CD4-positive, alpha-beta T cell treated with Interleukin-17A for 4 hours (primary cell): ENCODE measurements around the gene ATP6V1C2.

Experiments
- DNase-seq: peaks from one replicate; pipeline ENCODE4 v3.0.0-alpha.2; 2020; ENCODE audit warnings: mixed read lengths

ATP6V1C2 gene

DNA sequence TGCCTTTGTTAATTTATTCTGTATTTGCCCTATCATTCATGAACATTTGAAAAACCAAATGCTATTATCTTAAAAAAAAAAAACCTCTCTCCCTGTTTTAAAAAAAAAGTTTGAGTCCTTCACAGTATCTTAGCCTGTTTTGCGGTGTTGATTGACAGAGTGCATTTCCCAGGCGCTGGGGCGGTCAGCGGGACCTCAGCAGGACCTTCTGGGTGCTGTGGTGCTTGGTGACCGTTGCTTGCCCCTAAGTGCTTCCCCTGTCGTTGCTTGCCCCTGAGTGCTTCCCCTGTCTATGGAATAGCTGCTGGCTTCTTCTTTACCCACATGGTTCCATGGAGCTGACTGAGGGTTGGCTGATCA lies 12.1 kb downstream of the ATP6V1C2 start:
- DNase-seq, result no peak

DNA sequence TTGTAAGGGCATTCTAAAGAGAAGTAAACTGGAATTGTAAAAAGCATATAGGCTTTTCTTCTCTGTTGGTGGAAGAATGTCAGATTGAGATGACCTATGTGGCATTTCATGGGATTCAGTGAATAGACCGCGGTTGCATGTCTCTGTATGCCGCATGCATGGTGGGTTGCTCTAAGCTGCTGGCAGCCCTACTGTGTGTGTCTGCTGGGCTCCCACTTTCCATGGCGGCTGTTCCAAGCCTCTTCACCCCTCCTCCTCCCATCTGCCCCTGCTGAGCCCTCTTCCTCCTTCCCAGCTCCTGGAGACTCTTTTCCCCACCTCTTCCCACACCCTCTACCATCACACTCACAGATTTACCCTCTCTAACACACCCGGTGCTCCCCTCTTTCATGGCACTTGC lies 12.6 kb downstream of the ATP6V1C2 start:
- no peak for DNase-seq

DNA sequence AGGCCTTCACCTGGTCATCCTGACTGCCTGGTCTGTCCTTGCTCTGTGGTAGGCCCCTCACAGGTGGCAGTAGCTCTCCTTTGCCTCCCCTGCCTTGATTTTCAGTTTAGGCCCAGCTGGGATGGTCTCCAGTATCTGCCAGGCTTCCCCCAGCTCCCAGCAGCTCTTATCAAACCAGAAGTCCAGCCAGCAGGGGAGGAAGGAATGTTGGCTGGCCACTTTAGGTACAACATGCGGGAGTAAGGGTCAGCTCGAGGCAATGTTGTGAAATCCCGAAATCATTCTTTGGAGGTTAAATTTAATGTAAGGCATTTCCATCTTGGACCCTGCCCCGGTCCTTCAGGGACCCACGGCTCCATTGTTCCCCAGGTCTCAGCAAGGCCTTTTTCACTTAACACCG lies 16.8 kb downstream of the ATP6V1C2 start:
- no peak for DNase-seq

DNA sequence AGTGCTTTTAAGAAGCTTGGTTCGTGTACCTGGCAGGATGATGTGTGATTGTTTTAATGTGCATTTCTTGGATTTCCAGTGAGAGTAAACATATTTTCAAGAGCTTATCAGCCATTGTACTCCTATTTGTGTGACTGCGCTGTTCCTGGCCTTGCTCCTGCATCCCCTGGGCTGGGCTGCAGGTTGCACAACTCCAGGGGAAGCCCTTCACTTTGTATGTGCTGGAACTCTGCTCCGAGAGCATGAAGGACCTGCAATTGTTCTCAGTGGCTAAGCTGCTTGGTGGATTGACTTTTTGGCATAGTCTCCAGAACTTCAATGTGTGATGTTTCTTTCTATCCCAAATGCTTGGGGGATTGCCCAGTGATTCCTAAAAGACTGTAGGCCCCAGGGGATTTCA lies 18.8 kb downstream of the ATP6V1C2 start:
- no peak for DNase-seq

DNA sequence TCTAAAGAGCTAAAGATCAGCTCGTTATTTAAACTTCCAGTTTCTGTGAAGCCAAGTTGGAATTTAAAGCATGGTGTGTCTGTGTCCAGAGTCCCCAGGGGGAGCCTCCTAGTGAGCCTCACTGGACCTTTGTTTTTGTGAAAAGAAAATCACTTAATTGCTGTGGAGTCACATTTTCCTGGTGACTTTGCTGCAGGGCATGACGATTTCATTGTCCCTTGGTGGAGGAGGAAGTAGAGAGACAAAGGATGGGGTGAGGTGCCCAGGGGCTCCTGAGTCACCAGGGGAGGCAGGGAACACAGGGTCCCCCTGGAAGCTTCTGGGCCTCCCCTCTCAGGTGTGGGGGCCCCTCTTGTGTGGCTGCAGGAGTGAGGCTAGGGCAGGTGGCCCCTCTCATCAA lies 19.7 kb downstream of the ATP6V1C2 start:
- no peak for DNase-seq

DNA sequence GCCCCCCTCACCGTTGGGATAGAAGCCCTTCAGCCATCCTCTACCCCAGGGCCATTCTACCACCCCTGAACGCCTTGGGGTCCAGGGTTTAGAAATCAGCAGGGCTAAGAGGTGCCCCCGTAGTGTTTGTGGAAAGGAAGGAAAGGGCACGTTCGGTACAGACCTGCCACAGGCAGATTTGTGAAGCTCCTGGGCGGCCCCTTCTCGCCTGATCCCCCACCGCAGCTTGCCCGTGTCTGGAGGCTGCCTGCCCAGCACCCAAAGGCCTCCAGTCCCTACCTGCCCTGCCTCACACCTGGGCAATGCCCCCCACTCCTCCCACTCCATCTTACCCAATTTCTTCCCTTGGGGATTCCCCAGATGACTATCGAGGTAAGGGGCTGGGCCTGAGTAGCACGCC lies 21.2 kb downstream of the ATP6V1C2 start:
- DNase-seq, result no peak

DNA sequence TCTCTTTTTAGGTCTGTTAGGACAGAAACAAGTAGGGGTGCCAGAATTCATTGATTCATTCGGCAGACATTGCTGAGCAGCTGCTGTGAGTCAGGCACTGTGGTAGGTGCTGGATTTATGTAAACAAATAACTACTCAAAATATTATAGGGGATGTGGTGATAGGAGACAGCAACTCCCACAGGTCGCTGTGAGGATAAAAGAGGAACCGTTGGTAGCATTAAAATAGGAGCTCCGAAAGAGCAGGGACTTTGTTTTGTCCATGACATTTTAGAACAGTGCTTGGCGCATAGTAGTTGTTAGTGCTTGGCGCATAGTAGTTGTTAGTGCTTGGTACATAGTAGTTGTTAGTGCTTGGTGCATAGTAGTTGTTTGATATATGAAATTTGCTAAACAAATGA lies 29.2 kb downstream of the ATP6V1C2 start:
- no peak for DNase-seq

DNA sequence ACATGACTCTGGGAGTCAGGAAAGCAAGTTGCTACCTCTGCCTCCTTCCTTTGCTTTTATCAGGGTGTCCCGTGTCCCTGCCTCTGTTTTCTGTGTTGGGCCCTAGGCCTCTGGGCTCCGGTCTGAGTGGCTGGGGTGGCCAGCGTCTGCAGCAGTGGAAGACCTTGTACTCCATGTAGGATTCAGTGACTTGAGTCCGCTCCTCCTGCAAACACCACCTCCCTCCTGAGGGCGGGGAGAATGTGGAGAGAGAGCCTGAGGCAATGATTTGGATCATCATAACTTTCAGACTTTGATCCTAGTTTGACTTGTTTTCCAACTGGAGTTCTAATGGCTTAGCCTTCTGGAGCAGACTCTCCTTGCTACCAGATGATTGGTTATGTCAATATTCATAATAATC lies 30.8 kb downstream of the ATP6V1C2 start:
- no peak for DNase-seq

DNA sequence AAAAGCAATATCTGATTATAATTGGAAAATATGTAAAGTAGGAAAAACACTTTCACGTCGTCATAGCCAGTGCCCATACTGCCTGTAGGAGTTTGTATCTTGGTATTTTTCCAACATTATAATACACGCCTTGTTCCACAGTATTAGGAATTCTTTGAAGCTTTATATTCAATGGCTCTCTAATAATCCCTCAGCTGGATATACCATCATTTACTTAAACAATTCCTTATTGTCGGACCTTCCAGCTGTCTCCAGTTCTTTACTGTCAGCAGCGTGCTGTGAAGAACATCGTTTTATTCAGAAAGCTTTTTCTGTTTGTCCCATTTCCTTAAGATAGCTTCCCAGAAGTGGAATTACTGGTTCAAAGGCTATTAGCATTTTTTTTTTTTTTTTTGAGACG lies 31.7 kb downstream of the ATP6V1C2 start:
- DNase-seq, result no peak

DNA sequence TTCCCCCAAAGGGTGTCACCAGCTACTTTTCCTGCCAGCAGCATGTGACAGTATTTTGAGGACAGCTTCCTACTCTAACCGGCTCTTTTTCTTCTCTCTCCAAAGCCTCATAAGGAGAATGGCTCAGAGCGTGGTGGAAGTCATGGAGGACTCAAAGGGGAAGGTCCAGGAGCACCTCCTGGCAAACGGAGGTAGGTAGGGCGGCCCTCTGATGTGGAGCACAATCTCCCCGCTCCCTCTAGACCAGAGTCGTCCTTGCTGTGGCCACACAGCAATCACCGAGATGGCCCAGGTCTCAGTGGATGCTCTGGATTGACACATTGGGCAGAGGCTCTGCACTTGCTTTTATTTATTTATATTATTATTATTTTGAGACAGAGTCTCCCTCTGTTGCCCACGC lies 32.4 kb downstream of the ATP6V1C2 start:
- DNase-seq, result no peak

DNA sequence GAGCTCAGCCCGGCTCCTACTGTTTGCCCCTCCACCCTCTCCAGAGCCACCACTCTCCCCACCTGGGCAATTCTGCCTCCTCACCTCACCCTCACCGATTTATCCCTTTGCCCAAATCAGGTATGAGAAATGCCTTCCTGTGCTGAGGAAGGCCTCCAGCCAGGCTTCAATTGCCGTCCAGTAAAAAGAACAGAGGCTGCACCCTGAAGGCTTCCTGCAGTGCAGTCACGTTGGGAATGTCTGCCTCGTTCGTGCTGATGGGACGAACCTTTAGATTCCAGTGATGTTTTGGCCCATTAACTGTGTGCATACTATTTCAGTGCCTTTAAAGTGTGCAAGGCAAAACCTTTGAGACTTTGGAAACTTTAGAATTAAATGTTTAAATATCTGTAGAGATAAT lies 34.2 kb downstream of the ATP6V1C2 start:
- DNase-seq, result no peak

DNA sequence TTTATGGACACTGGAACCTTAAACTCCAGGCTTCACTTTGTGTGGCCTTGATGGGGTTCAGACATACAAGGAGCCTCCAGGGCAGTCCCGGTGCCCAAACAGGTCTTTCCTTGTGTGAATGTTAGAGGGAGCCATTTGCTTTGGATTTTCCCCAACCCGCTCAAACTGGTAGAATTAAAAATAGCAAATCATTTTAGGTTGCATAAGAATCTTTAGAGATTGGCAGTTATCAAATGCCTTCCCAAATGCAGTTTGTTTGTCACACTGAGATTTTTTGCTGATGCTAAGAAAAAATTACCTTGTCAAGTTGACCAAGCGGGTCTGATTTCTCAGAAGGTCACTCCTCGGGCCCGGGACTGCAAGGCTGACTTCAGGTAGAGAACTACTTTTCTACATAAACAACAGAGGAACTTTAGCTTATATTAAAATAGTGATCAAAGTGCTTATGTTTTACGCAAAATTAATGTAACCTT lies 36.4 kb downstream of the ATP6V1C2 start:
- DNase-seq, result no peak

DNA sequence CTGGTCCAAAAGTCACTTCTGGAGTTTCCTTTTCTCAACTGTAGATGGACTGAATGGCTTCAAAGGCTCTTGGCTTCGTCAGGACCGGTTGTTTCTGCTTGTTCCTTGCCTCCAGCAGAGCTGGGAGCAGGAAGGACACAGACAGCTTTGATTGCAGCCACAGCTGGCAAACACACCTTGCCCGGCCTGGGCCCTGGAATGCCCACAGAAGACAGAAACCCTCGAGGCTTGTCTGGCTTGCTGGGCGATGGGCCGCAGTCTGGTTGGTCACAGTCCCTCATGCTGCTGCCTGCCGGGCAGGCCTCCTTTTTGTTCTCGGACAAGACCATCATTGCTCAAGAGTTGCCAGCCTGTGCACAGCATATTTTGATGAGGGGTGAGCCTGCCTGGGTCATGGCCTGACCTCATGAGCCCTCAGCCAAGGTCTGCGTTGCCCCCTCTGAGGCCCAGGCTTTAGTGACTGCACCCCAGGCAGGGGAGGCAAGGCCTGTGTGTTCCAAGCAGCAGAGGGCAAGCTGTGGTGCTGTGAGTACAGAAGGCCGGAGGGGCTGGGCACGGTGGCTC lies 37.8 kb downstream of the ATP6V1C2 start:
- no peak for DNase-seq

DNA sequence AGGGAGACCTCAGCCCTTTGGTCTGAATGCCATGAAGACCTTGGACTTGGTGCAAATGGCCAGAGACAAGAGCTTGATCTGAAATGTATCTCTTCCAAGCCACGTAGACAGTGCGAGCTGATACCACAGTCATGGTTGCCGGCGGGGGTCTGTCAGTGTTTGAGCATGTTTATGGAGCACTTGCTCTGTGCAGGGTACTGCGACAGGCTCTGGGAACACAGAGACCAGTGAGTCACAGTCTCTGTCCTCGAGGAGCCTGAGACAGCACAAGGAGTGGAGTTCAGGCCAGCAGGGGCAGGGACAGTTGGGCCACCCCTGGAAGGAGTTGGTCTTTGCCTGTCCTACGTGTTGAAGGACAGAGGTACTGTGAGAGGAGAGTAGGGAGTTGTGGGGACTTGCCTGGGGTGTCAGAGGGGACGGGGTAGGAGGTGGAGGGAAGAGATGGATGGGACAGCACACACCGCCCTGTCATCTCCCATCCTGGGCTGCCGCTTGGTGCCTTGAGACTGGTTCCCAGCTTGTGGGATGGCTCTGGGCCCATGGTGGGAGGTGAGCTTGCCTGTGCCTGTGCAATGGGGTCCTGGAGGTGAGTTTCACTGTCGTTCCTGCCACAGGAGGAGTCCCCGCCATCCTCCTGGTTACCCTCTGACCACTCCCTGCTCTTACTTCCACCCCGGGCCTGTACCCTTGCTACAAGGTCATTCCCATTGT lies 39.5 kb downstream of the ATP6V1C2 start:
- DNase-seq, result no peak

DNA sequence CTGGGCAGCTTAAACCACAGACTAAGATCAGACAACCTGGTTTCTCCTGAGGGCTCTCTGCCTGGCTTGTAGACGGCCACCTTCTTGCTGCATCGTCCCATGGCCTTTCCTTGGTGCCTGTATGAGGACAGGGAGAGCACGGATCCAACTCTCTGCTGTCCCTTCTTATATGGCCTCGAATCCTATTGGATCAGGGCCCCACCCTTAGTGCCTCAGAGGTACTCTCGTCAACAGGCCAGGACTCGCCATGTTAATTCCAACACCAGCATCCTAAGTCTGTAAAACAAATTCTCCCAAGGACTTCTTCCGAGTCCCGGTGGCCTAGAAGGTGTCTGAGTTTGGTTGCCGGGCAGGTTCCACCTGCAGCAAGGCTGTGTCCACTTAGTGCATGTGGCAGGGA lies 40.2 kb downstream of the ATP6V1C2 start:
- DNase-seq, result no peak

DNA sequence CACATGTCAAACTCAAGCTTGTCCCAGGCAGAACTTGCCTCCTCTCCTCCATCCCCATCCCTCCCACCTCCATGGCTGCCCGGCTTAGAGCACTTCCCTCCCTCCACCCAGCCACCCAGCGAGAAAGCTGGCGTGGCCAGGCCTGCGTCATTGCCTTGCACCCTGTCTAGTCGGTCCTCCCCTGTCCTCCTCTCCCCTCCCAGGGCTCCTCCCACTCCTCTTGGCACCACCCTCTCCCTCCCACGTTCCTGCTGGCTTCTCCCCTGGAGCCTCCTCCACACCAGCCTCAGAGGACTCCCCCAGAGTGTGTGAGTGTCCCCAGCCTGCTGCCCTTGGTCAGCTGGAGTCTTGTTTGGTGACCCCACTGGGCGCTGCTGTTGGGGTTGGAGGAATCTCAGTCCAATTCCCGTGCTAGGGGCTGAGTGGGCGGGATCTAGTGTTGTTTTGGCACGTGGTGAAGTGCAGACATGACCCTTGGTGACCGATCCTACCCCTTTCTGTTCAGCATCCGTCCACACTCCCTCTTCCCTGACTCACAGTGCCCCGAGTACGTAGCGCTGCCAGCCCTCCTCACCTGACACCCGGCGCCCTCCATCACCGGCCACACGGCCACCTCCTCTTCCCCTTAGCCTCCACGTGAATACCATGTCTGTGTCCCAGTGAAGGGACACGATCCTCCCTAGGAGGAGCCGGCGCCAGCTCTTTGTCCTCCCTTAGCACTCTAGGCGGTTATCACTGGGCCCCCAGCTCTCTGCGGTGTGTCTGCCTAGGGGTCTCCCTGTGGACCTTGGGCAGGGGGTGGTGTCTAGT lies 41.4 kb downstream of the ATP6V1C2 start:
- DNase-seq, result no peak

DNA sequence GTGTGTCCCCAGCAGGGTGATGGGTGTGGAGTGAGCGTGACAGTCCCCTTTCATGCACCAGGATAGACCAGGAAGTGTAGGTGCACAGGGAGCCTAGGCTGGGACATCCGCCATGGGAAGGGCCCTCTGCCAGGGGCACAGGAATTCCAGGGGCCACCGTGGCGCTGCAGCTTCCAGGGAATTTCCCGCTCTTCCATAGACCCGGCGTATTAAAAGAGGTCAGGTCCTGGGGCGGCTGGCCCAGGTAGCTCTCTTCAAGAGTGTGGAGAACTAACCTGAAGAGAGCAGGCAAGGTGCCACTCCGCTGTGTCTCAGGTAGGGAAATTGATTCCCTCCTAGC lies 42.0 kb downstream of the ATP6V1C2 start:
- DNase-seq, result no peak

DNA sequence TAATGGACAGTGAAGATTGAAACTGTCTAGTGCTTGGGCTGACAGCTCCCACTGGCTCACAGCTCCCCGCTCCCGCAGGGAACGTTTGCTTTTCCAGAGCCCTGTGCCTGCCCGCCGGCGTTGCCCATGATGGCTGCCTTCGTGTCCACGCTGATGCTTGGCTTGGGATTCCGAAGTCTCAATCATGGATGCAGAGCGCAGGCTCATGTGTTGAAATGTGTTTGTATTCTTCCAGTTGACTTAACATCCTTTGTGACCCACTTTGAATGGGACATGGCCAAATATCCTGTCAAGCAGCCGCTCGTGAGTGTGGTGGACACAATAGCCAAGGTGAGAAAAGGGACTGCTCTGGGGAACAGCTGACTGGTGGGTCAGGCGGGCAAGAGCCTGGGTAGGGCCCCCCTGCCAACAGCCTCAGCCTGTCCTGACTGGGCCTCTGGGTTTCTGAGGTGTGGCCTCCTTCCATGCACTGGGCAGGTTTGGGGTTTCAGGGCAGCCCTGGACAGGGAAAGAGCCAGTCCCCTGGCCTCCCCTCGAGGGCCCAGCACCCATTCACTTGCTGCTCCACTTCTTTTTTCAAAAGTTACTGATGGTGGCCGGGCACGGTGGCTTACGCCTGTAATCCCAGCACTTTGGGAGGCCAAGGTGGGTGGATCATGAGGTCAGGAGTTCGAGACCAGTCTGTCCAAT lies 42.8 kb downstream of the ATP6V1C2 start:
- DNase-seq, result no peak

DNA sequence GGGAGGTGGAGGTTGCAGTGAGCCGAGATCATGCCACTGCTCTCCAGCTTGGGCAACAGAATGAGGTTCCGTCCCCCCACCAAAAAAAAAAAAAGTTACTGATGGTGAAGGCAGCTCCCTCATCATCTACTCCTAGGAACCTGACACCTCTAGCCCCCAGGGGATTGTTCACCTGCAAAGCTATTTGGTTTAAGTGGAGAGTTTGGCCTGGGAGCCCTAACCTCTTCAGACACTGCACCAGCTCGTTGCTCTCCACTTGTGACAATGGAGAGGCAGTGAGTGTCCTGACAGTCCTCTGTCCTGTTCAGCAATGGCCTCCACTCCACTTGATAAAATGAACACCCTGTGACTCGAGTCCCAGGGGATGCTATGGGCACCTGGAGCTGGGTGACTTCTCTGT lies 43.5 kb downstream of the ATP6V1C2 start:
- no peak for DNase-seq

DNA sequence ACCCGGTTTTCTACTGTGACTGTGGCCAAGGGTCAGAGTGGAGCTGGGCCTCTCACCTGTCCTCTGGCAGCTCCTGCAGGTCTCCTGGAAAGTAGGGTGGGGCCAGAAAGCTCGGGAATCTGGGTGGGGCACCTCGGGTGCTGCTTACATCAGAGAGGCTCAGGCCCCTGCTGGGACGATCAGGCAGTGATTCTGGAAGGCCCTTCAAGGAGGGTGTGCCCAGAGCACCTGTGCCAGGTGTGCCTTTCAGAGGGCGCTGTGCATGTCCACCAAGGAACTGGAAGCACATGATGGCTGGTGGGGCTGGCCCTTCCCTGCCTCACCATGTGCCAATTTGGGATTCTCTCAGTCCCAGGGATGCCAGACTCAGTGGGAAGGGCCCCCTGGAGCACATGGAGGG lies 44.0 kb downstream of the ATP6V1C2 start:
- no peak for DNase-seq

DNA sequence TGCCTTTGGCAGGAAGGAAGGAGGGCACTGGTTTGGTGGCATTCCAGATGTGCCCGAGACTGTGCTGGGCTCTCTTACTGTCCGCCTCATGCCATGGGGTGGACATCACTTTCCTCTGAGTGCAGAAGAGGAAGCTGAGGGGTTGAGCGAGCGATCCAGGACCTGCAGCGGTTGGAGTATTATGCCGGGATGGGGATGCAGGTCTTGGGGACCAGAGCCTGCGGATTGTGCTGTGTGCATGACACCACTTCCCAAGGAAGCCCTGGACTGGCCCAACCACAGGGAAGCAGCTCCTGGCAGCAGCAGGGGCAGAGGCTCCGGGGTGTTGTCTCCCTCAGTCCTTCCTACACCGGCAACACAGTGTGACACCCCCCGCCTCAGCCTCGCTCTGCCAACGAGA lies 44.5 kb downstream of the ATP6V1C2 start:
- no peak for DNase-seq

DNA sequence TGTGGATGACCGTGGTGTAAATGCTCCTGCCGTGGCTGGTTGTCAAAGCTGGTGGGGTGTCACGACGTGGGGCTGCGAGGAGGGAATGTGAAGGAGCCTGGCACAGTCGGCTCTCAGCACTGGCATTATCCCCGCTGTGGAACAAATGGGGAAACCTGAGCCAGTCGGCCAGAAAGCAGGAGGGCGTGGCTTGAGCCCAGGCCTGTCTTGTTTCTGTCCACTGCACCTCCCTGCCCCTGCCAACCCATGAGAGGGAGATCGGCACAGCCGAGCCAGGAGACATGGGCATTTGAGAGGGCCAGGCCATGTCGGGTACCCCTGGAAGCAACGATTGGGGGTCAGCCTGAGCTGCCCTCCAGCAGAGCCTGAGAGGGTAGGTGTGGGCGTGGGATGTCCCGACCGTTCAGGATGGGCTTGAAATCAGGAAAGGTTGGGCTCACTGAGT lies 46.7 kb downstream of the ATP6V1C2 start:
- DNase-seq, result no peak

DNA sequence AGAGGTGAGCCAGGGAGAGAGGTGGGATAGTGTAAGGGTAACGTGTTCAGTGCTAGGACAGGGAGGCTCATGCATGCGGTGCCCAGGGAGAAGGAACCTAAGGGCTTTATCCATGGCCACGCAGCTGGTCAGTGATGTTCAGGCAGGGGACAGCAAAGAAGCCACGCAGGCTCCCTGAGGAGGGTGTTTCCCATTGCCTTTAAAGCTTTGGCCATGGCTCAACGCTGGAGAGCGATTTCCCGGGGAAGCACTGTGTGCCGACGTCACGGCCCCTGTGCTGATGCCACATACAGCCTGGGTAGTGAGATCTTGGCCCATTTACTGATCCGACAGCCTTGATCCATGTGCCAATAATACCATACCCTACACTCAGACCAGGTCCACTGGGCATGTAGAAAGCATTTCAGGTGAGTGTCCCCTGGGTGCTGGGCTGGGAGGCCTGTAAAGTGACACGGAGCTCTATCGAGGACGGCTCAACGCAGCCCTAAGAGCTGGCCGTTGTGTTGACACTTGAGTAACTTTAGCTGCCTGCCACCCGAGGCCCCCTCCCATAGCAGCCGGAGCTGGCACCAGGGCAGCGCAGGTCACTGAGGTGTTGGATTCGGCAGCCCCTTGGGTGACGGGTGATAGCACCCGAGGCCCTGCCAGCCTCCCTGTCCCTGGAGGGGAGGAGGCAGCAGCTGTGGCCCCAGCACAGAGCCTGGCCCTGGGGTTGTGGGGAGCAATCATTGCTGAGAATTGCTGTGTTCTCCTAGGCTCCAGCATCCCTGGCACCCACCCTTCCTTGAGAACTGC lies 49.7 kb downstream of the ATP6V1C2 start:
- no peak for DNase-seq
